ENCODE measurements around the gene KLHL21. TPM values are rescaled to one million over a fixed set of nuclear protein-coding genes. Genes with fewer than 3 reads are reported as not detected.

Gene KLHL21
- total and polyA plus RNA-seq, 10 of the 15 experiments (the other 5 are each of a cell fraction or from before 2014, with no cell fraction given), result 0.76 to 12.2 (median 5.2) TPM

GRCh38 chr1:6624710-6625583 is 22.3 kb upstream of the KLHL21 start, which contains the start of gene THAP3:
Gene THAP3, plus strand, starts transcription at chr1:6624868. Its CDS starts 351 bp downstream, at chr1:6625219.
- Histone ChIP-seq H3K27me3 (replicated peaks in 1 of 2; ENCODE audit: control insufficient read depth in 2 of 2, insufficient read depth in 2 of 2, low read length in 1 of 2) (no peaks in the 10 kb centered on the region), H2AFZ (ENCODE audit: control insufficient read depth, low read depth, low read length) (peak within 1 kb of the TSS; percentile 85), H3K4me3 (peak within 1 kb of the TSS; percentile 58), H3K27ac (ENCODE audit: control insufficient read depth, insufficient read depth) (peak within 1 kb of the TSS; percentile 82), H3K4me2 (ENCODE audit: control insufficient read depth, insufficient read depth) (peak within 1 kb of the TSS; percentile 92), H3K9me3 (replicated peaks; ENCODE audit: control insufficient read depth, insufficient read depth, low read length) (no peaks in the 10 kb centered on the region), H4K20me1 (ENCODE audit: control insufficient read depth, insufficient read depth) (no peaks in the 10 kb centered on the region), H3K9ac (ENCODE audit: control insufficient read depth, insufficient read depth, low read length) (peak within 1 kb of the TSS; percentile 78), H3K4me1 (ENCODE audit: control insufficient read depth, insufficient read depth, low read length) (peaks cover 16% of the 10 kb centered on the region), H3K79me2 (ENCODE audit: control insufficient read depth, insufficient read depth, low read length) (peaks cover 22% of the 10 kb centered on the region), H3K36me3 (ENCODE audit: control insufficient read depth in 2 of 2, insufficient read depth in 2 of 2, low read length in 1 of 2) (peaks cover 6 to 15% of the 10 kb centered on the region in 2 experiments; a peak in 3 of 4 replicates)
- SMC1A ChIA-PET (ENCODE audit: uncharacterized antibody, unreplicated experiment), result interaction anchor here (0.6 to 1.3 kb wide), 4 partner anchors 11 to 68 kb away, joined by 3 to 4 read pairs (median 3); partner anchors contain the start of gene PHF13
- RAD21 ChIA-PET (ENCODE audit: unreplicated experiment), result interaction anchor here (0.9 to 1.5 kb wide), 4 partner anchors 9 to 71 kb away, joined by 3 to 6 read pairs (median 4); partner anchors contain the start of genes NOL9 and ZBTB48
- peak; percentile 87 for FAIRE-seq
- peak; percentile 94 for ATAC-seq
- POLR2A ChIA-PET, result interaction anchor here (0.7 to 1.5 kb wide), 3 partner anchors 9 to 45 kb away, joined by 3 read pairs; partner anchors contain the start of genes PHF13 and ZBTB48
- in situ Hi-C loops (cut with MboI) (no loop called here), intact Hi-C loops (cut with micrococcal nuclease; ENCODE audit: unreplicated experiment) (no loop called here)
- 1% methylated on average over 43 of the region's 73 CpGs for WGBS (ENCODE audit: insufficient coverage, insufficient replicate concordance, low lambda C conversion rate, missing lambda C conversion rate)
- CTCF ChIA-PET, result interaction anchor here (0.7 to 1.7 kb wide), 2 partner anchors 22 to 44 kb away, joined by 3 to 5 read pairs; no protein-coding TSS in a partner anchor
- DNase-seq (ENCODE audit: low read depth, low spot score), result peak; percentile 64
- BruUV-seq (replicated peaks), result no TSS peak
- TF ChIP-seq ZSCAN29 (IDR thresholded peaks at IDR 0.05) (peak; percentile 70; the same call in 1 of the 2 replicates), NFIC (IDR thresholded peaks at IDR 0.05; ENCODE audit: low read depth, low read length) (no peak), CREM (IDR thresholded peaks at IDR 0.05; ENCODE audit: low read depth) (peak; percentile 65), NFXL1 (IDR thresholded peaks at IDR 0.05; ENCODE audit: borderline replicate concordance) (no peak), CBX3 (IDR thresholded peaks at IDR 0.05; ENCODE audit: borderline replicate concordance, low read depth) (no peak), E4F1 (IDR thresholded peaks at IDR 0.05; ENCODE audit: borderline replicate concordance, partially characterized antibody) (no peak), ZBTB11 (CRISPR knock-in tag; IDR thresholded peaks at IDR 0.05) (no peak), NBN (IDR thresholded peaks at IDR 0.05) (peak; percentile 81), MXI1 (IDR thresholded peaks at IDR 0.05; ENCODE audit: low read depth, low read length) (peak; percentile 30; the same call in 1 of the 2 replicates), NR2C1 (IDR thresholded peaks at IDR 0.05) (no peak; the same call in none of the 2 replicates), BRCA1 (IDR thresholded peaks at IDR 0.05; ENCODE audit: low read depth, low read length) (no peak), TARDBP (IDR thresholded peaks at IDR 0.05; ENCODE audit: borderline replicate concordance) (peak; percentile 69), RBBP5 (conservative IDR thresholded peaks at IDR 0.05) (no peak), EZH2 (IDR thresholded peaks at IDR 0.05; ENCODE audit: borderline replicate concordance, control insufficient read depth, low read depth, low read length) (no peak), ATF2 (IDR thresholded peaks at IDR 0.05; ENCODE audit: low read length) (no peak), MTA3 (IDR thresholded peaks at IDR 0.05; ENCODE audit: borderline replicate concordance, low read length) (no peak), POLR2A (IDR thresholded peaks at IDR 0.05; ENCODE audit: low read depth, low read length) (peak; percentile 67)

All from GM12878 (cell line).